GM21515 (cell line): Measurements from ENCODE around the gene MORC1.

Experiments
- ATAC-seq: cut with Tn5 transposase; IDR thresholded peaks from one replicate; pipeline ENCODE4 v1.9.1; 2021; ENCODE audit not compliant: unreplicated experiment

Gene MORC1

GRCh38 chr3:109035082-109035481 is 82.9 kb downstream of the MORC1 start:
- no peak for ATAC-seq

- no peak for ATAC-seq
These were observed 84.8 kb downstream of the MORC1 start for GRCh38 chr3:109033000-109033660.

- no peak for ATAC-seq
These were observed 89.2 kb downstream of the MORC1 start for GRCh38 chr3:109028753-109029152.

GRCh38 chr3:109026821-109027220 is 91.1 kb downstream of the MORC1 start:
- no peak for ATAC-seq

GRCh38 chr3:109025896-109026295 is 92.0 kb downstream of the MORC1 start:
- ATAC-seq: no peak

GRCh38 chr3:109023656-109024254 is 94.2 kb downstream of the MORC1 start:
- ATAC-seq: peak; percentile 92

- ATAC-seq: no peak
These were observed 94.8 kb downstream of the MORC1 start for GRCh38 chr3:109023167-109023566.

GRCh38 chr3:109021556-109021955 is 96.4 kb downstream of the MORC1 start:
- no peak for ATAC-seq

GRCh38 chr3:109018828-109019227 is 99.1 kb downstream of the MORC1 start:
- ATAC-seq: no peak

- no peak for ATAC-seq
These were observed 112.5 kb downstream of the MORC1 start for GRCh38 chr3:109005443-109005842.

GRCh38 chr3:108998436-108998835 is 119.5 kb downstream of the MORC1 start:
- no peak for ATAC-seq

GRCh38 chr3:108985844-108986243 is 132.1 kb downstream of the MORC1 start:
- ATAC-seq: no peak

GRCh38 chr3:108983051-108983450 is 134.9 kb downstream of the MORC1 start:
- ATAC-seq: no peak

- ATAC-seq: no peak
These were observed 141.9 kb downstream of the MORC1 start for GRCh38 chr3:108976058-108976457.

- no peak for ATAC-seq
These were observed 144.9 kb downstream of the MORC1 start for GRCh38 chr3:108973019-108973418.

- ATAC-seq: no peak
These were observed 145.5 kb downstream of the MORC1 start for GRCh38 chr3:108972482-108972881.

- ATAC-seq: no peak
These were observed 147.4 kb downstream of the MORC1 start for GRCh38 chr3:108970561-108970960.

- ATAC-seq: no peak
These were observed 151.2 kb downstream of the MORC1 start for GRCh38 chr3:108966773-108967172.

- no peak for ATAC-seq
These were observed 158.9 kb downstream of the MORC1 start for GRCh38 chr3:108959017-108959416.

- ATAC-seq: no peak
These were observed 164.2 kb downstream of the MORC1 start, which contains the start of gene GUCA1C for GRCh38 chr3:108953700-108954099. Gene GUCA1C (minus strand): TSS chr3:108953879. CDS start chr3:108953762, 117 bp downstream.

- ATAC-seq: no peak
These were observed 164.7 kb downstream of the MORC1 start for GRCh38 chr3:108953210-108953609.

- no peak for ATAC-seq
These were observed 166.0 kb downstream of the MORC1 start for GRCh38 chr3:108951820-108952501.
